Measurements from ENCODE around the gene ADIG.

ADIG gene

DNA sequence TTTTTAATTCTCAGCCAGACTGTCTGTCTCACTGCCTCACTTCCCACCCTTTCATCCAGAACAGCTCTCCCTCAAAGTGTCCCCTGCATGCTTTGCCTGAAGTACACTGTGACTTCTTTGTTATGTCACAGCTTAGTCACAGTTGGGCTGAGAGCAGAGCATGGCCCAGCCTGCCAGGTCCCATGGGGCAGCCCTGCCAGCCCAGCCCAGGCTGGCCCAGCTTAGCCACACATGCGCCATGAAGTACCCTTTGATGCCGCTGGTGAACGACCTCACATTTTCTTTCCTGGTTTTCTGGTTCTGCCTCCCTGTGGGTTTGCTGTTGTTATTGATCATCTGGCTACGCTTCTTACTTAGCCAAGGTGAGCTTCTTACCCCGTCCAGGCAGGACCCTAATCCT, at the start of gene ADIG:
Gene ADIG, plus strand, starts transcription at position 185 of the 400 bp plus-strand sequence. Its CDS starts 54 bp downstream, at position 239.
- no peak for DNase-seq (ENCODE audit: low spot score)

DNA sequence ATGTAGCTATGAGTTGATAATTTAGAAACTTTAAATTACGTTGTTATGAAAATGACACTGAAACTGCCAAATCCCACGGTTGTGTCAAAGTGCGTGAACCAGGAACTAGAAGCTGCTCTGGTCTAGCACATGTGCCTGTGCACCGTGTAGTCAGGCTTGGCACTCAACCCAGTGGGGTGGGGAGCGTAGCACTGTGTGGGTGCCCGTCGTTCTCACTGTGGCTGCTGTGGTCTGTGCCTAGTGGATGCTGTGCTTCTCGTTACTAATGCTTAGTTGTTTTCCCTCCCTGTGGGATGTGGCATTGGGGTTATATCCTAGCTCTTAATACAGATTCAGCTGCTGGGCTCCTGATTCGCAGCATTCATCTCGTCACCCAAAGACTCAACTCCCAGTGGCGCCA, 46.2 kb upstream of the ADIG start:
- DNase-seq (ENCODE audit: low spot score), result no peak

DNA sequence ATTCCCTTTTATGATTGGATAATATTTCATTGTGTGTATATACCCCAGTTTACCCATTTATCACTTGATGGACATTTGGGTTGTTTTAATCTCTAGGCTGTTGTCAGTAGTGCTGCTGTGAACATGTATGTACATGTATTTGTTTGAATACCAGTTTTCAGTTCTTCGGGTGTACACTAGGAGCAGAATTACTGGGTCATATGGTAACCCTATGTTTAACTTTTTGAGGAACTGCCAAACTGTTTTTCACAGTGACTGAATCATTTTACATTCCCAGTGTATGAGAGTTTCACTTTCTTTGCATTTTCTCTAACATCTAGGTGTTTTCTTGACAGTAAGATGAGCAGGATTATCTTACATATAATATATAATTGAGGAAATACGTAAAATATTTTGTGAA, 44.7 kb upstream of the ADIG start:
- DNase-seq (ENCODE audit: low spot score), result no peak

DNA sequence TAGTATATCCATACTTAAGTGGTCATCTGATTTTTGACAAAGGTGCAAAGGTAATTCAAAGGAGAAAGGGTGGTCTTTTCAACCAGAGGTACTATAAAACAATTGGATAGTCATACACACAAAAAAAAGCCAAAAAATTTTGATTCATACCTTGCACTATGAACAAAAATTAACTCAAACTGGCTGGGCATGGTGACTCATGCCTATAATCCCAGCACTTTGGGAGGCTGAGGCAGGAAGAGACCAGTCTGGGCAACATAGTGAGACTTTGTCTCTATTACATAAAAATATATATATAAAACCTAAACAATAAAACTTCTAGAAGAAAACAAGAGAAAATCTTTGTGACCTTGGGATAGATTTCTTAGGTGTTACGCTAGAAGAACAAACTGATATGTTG, 43.8 kb upstream of the ADIG start:
- DNase-seq (ENCODE audit: low spot score), result no peak

DNA sequence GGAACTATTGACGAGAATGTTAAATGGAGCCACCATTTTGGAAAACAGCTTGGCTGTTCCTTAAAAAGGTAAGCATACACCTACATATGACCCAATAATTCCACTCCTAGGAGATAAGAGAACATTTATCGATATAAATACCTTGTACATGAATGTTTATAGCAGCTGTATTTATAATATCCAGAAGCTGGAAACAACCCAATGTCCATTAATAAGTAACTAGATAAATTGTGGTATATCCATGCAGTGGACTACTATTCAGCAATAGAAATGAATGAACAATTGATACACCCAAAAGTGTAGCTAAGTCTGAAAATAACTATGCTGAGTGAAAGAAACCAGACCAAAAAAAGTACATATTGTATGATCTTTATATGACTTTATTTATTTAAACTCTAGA, 42.2 kb upstream of the ADIG start:
- DNase-seq (ENCODE audit: low spot score), result no peak

DNA sequence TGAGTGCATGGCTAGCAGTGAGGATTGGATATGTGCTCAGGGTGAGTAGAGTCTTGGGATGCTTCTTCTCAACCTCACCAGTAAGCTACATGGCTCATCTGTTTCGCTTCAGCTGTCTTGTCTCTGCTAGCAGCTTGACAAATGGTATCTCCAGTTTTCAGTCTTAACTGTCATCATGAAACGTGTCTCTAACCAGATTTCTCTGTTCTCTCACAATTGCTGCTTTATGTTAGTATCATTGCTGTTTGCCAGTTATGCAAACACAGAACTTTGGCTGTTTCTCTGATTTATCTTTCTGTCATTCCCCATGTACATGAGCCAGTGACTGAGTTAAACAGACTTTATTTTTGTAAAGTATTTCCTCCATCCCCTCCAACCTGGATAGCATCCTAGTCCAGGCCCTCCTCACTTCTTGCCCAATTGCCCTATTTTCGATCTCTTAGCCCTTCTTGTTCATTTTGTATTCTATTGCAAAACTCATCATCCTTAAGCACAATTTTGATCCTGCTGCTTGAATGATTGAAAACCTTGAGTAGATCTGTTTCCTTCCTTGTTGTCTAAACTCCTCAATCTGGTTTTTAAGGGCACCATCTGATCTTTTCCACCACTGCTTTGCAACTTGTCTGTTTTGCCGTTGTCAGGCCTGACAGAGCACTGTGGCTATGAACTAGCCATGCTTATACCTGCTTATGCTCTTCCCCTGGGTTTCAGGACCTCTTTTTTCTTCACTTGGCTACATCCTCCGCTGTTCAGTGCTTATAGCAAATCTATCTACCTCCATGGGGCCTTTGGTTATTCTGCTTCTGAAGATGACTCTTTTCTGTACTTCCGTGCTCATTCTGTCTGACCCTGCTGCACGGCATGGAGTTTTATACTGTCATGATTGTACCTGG, 37.7 kb upstream of the ADIG start:
- no peak for DNase-seq (ENCODE audit: low spot score)

DNA sequence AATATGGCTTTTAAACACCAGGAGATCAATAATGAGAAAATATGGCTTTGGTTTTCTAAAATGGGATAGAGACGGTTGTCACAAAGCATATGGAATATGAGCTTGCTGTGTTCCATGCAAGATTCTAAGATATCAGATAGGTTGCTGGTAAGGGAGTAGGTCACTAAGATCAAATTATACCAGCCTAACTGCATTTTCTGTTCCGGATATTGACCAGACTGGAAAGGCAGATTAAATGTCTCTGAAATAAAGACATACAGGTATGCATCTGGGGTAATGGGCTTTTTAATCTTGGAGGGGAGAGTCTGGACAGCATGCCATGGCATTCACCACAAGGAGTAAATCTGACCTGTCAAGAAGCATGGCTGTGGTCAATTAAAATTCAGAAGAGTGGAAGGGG, 35.2 kb upstream of the ADIG start:
- DNase-seq (ENCODE audit: low spot score), result no peak

DNA sequence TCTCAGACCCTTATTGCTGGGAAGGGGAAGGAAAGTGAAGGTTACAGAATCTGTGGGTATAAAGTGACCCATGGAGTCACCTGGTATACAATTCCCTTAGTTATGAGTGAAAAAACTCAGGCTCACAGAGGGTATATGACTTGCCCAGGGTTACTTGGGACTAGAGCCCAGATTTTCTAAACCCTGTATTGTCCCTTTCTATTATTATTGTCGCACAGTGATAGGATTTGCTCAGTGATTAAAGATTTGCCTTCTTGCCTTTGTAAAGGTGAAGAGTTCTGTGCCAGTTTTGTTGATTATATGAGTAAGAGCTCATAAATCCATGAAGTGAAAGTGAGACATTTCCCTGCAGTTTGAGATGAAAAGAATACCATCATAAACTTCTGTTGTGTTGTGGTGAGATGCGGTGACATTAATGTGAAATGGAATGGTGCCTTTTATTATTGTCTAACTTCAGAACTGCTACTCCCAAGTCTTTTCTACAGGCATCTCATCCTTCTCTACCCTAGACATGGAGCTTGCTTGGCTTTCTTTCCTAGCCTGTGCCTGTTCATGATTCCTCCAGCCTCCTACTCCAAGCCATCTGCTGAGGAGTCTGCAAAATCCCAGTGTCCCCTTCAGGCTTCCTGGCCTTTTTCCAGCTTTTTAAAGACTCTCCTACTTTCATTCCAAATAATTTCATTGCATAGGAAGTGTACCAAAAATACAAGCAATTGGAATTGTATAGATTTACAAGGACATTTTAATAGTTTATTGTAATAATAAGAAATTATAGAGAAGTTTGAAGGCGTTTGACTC, 33.5 kb upstream of the ADIG start:
- DNase-seq (ENCODE audit: low spot score), result no peak

DNA sequence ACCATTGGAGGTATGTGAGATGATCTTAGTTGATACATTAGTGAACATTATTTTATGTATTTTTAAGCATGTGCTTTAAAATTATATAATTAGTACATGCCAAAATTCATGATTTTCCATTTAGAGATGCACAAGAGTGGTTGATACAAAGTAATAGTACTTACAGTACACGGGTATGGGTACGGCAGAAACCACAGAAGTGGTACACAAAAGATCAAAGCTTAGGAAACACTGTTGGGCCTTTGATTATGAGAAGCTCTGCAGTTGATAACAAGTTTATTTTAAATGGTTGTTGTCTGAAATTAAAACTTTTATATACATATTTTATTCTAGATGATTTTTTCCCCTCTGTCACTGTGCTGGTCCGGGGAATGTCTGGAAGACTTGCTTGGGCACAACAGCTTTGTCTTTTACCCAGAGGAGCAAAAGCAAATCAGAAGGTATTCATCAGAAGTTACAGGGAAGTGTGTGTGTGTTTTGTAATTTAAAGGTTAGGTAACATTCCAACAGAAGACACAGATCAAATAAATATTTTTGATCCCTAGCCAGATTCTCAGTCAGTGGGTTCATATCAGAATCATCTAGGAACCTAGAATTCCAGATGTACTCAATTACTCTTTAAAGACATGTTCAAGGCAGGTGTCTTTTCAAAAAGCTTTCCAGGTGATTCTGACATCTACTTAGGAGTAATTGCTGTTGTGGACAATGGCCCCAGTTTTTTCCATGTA, 32.5 kb upstream of the ADIG start:
- DNase-seq (ENCODE audit: low spot score), result no peak

DNA sequence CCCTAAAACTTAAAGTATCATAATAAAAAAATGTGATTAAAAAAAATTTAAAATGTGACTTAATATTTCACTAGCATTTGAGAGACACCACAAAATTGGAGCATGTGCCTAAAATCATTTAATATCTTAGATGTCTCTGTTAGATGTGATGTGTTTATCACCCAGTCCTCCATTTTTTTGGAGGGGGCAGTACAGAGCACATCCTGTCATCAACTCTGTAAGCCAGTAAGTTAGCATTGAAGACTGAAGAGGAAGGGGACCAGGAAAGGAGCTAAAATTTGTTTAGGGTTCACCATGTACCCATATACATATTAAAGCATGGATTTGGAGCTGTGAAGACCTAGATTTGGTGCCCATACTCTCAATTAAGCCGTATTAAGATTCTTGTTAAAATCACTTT, 30.7 kb upstream of the ADIG start:
- DNase-seq (ENCODE audit: low spot score), result no peak

DNA sequence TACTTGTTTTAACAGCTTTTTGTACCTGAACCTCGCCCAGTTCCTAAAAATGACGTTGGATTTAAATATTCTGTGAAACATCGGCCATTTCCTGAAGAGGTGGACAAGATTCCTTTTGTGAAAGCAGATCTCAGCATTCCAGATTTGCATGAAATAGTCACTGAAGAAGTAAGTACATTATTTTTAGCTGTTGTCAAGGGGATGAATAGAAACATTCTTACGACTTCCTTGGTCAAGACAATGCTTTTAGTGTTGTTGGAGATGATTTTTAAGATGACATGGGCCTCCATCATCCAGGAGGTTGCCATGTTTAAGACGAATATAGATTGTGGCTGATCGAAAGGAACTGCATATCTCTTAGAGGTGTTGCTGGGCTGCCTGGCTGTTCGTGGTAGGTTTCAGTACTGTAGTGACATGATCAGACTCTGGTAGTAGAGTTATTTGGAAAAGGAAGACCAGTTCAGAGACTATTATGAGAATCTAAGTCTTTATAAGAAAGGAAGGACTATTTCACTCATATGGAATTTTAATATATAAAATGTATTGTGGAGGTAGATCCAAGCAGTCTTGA, 29.9 kb upstream of the ADIG start:
- DNase-seq (ENCODE audit: low spot score), result no peak

DNA sequence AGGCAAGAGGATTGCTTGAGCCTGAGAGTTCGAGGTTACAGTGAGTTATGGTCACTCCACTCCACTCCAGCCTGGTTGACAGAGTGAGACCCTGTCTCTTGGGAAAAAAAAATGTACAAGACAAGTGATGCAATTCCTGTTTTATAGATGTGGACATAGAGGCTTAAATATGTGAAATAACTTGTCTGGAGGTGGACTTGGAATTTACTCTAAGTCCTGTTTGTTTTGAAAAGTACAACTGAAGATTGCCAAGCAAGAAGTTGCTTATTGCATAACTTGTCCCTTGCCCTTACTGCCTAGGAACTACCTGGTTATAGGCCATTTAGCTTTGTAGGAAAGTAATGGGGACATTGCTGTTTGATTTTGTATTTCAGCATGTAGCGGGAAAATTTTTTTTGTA, 26.0 kb upstream of the ADIG start:
- no peak for DNase-seq (ENCODE audit: low spot score)

DNA sequence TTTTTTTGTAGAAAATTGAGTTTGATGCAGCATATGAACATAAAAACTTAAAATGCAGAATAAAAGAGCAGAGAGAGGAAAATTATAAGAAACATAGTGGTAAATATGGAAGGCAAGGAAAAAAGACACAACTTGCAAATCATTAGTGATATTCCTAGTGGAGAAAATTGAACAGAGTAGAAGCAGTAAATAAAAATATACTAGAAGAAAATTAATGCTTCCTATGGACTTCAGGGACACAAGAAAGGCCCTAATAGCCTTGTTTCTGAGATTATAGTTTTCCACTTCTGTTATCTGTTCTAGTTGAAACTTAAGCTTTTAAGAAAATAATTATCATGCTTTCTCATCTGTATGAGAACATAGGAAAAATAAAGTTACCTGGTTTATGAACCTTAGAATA, 25.6 kb upstream of the ADIG start:
- DNase-seq (ENCODE audit: low spot score), result no peak

DNA sequence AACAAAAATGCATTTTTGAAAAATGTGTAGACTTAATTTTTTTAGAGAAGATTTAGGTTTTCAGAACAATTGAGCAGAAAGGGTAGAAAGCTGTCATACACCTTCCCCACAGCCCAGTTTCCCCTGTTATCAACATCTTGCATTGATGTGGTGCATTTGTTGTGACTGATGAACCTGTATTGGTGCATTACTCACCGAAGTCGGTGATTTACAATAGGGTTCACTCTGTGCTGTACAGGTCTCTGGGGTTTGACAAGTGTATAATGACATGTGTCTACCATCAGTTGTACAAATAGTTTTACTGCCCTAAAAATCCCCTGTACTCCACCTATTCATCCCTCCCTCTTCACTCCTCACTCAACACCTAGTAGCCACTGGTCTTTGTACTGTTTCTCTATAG, 23.8 kb upstream of the ADIG start:
- DNase-seq (ENCODE audit: low spot score), result no peak

DNA sequence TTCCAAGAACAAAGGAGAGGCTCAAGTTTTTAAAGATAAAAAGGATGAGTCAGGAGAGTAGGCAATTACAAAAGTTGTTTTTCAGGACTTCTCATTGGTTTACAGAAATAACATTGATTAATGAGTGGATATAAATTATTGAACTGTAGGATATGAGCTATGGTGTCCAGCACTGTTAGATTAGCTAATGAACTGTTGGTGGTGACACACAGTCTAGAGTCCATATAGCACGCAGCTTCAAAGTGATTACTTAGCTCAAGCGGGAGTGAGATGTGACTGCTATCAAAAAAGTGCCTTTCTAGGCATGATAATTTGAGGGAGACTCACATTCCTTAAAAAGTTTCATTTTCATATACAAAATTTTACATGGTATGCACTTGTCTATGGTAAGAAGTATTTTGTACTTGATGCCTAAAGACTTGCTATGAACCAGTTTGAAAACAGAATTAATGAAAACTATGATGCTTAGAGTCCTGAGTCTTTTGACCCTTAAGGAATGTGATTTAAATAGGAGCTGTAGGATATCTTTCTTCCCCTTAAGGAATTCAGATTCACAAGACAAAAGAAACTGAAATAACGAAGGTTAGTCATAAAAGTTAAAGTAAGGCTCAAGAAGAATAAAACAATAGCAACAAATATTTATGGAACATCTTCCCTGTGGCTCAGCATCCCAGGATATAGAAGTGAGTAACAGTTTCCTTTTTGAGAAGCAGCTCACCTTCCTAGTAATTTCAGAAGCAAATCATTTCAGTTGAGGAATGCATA, 22.2 kb upstream of the ADIG start:
- DNase-seq (ENCODE audit: low spot score), result no peak

DNA sequence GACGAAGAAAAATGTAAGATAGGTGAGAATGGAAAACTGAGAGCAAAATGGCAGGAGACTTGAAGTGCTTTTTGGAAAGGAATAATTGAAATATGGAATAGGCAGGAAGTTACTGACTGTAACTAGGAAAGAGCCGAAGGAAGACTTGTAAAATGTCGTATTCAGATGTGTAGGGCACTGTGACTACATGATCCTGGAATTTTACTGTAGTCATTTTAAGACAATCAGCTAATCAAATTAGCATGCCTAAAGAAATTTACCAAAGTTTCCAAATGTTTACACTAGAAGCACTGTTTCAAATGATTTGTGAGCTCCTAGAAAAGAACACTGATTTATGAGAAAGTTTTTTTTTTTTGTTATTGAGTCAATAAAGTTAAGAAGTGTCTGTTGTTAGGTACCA, 21.2 kb upstream of the ADIG start:
- DNase-seq (ENCODE audit: low spot score), result no peak

DNA sequence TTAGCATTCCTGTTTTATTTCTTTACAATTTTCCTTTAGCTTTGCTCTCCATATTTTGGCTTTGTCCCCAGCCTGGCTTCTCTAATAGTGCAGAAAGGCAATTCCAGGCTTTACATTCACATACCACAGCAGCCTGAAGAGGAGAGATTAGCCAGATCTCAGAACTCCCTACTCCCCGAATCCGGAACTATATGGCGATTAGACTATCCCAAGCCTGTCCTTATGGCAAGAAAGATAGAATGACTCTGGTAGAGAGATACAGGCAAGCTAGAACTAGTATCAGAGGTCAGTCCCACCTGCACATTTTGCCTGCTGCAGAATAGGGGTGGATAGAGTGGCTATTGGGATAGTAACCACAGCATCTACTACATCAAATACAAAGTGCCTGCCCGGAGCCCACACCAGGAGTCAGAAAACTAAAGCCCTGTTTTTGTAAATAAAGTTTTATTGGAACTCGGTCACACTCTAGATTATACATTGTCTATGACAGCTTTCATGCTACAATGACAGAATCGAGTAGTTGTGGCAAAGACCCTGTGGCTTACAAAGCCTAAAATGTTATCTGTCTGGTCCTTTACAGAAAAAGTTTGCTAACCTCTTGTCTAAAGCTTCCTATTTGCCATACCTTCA, 17.1 kb upstream of the ADIG start:
- DNase-seq (ENCODE audit: low spot score), result no peak

DNA sequence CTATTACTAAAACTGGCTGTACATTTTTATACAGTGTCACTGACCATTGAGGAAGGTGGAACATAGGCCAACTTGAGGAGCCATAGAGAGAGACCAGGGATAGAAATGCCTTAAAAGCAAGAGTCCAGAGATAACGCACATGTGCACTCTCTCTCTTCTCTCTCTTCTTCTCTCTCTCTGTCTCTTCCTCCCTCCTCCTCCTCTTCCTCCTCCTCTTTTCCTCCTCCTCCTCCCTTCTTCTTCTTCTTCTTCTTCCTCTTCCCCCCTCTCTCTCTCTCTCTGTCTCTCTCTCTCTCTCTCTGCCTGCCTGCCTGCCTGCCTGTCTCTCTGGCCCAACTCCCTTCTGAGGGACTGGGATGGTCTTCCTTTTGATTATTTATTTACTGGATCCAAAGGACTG, 16.3 kb upstream of the ADIG start:
- DNase-seq (ENCODE audit: low spot score), result no peak

DNA sequence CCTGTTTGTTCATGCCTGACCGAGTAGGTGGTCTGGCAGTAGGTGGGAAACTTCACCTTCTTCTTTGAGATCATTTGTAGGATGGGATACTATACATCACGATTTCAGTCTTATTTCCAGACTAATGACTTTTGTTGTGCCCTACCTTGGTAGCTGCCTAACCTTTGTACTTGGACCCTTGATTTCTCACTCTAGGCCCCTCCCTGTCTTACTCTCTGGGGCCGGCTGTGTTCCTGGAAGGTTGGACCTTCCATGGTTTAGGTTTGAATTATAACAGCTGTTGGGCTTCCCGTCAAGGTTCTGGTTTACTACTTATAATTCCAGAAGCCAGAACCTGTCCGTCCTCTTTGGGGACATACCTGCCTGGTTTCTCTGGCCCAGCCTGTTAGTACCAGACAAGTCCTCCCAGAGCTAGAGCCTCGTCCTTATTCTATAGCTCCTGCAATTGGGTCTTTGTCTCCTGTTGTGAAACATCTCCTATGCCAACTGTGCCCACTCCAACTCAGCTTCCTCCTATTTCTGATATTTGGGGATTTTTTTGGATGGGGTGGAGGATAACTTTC, 14.9 kb upstream of the ADIG start:
- DNase-seq (ENCODE audit: low spot score), result no peak

DNA sequence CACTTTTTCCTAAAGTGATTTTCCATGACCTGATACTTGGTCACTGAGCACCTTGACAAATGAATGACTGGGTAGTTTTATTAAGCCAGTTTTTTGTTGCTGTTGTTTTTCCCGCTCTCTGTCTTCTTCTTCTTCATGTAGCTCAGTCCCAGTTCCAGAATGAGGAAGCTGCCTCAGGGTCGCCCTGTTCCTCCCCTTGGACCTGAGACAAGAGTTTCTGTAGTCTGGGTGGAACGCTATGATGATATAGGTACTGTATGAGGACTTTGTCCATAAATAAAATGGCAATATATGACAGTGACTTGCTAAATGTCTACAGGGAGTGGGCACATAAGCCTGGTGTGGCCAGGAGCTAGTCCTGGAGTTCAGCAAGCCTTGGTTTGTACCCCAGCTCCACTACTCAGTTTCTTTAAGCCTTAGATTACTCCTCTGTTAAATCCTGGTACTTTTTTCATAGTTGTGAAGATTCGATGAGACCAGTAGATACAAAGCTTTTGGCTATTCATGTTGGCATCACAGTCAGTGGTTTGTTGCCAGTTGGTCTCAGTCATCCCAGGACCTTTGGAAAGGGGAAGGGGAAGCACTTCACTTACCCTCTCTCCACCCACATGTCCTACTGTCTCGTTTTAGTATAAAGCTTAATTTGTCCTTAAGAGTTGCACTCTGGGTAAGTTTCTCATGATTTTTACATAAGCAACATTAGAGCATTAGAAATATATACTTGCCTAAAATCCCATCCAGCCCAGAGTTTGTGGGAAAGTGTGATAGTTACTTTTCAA, 11.1 kb upstream of the ADIG start:
- no peak for DNase-seq (ENCODE audit: low spot score)
